ENCODE measurements around the gene RHBDD1. TPM values are rescaled to one million over a fixed set of nuclear protein-coding genes. Genes with fewer than 3 reads are reported as not detected.

The RHBDD1 gene
- total RNA-seq, 3 donors from 2014 or later = 17.9 to 46.2 (median 20.0) TPM

DNA sequence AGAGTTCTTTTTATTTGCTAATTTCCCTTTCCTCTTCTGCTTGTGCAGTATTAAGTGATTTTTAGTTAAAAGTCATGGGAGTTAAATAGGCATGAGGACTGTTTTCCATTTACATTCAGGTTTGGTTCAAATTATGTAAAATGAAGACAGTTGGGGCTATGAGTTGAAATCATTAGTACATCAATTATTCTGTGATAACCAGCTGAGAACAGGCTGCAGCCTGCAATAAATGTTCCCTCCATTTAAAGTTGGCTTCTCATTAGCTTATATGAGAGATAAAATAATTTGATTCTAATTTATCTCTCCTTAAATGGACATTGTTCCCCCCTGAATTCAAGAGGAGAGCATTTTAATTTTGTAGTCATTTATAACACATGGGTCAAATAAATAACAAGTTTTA, 48.3 kb downstream of the RHBDD1 start:
- Histone ChIP-seq H3K4me1 (no peaks in the 10 kb centered on the region), H3K9me3 (peaks cover 0 to 4% of the 10 kb centered on the region in 2 donors), H3K4me3 (no peak overlapping the region), H3K27ac (no peak overlapping the region), H3K36me3 (no peaks in the 10 kb centered on the region), H3K27me3 (no peaks in the 10 kb centered on the region)
- intact Hi-C loops (cut with DNase I; ENCODE audit: low total_unique reads) = no loop called here
- DNase-seq (ENCODE audit: low spot score in 2 of 2) = no peak
- TF ChIP-seq POLR2AphosphoS5 (IDR thresholded peaks at IDR 0.05) (no peak), POLR2A (IDR thresholded peaks at IDR 0.05) (no peak)
- TF ChIP-seq, protein P1, sequence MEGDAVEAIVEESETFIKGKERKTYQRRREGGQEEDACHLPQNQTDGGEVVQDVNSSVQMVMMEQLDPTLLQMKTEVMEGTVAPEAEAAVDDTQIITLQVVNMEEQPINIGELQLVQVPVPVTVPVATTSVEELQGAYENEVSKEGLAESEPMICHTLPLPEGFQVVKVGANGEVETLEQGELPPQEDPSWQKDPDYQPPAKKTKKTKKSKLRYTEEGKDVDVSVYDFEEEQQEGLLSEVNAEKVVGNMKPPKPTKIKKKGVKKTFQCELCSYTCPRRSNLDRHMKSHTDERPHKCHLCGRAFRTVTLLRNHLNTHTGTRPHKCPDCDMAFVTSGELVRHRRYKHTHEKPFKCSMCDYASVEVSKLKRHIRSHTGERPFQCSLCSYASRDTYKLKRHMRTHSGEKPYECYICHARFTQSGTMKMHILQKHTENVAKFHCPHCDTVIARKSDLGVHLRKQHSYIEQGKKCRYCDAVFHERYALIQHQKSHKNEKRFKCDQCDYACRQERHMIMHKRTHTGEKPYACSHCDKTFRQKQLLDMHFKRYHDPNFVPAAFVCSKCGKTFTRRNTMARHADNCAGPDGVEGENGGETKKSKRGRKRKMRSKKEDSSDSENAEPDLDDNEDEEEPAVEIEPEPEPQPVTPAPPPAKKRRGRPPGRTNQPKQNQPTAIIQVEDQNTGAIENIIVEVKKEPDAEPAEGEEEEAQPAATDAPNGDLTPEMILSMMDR (IDR thresholded peaks at IDR 0.05) = no peak

DNA sequence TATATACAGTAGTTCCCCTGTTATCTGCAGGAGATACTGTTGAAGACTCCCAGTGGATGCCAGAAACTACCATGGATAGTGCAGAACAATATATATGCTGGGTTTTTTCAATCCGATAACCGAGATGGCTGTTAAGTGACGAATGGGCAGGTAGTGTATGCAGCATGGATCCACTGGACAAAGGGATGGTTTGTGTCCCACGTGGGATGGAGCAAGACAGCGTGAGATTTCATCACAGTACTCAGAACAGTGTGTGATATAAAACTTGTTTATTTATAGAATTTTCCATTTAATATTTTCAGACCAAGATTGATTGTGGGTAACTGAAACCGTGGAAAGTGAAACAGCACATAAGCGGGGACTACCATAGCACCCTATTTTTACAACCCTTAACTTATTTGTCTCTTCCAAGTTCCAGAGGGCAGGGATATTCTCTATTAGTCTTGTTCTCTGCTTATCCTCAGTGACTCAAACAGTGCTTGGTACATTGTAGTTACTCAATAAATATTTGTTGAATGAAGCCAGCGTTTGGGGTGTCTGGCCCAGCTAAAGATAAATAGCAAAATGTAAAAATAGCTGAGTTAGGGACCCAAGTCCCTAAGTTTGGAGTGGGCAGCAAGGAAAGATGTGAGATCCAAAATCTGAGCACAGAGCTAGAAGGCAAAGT, 50.0 kb downstream of the RHBDD1 start:
- H3K27ac ChIP-seq = no peak overlapping the region
- no peaks in the 10 kb centered on the region for H3K27me3 ChIP-seq
- no peak overlapping the region for H3K4me3 ChIP-seq
- DNase-seq (ENCODE audit: low spot score in 2 of 2) = no peak
- TF ChIP-seq, protein P1 (IDR thresholded peaks at IDR 0.05) = no peak
- TF ChIP-seq POLR2AphosphoS5 (IDR thresholded peaks at IDR 0.05) (no peak), POLR2A (IDR thresholded peaks at IDR 0.05) (no peak)
- H3K36me3 ChIP-seq = no peaks in the 10 kb centered on the region
- H3K9me3 ChIP-seq = peaks cover 0 to 4% of the 10 kb centered on the region in 2 donors
- no peaks in the 10 kb centered on the region for H3K4me1 ChIP-seq
- intact Hi-C loops (cut with DNase I; ENCODE audit: low total_unique reads) = no loop called here

DNA sequence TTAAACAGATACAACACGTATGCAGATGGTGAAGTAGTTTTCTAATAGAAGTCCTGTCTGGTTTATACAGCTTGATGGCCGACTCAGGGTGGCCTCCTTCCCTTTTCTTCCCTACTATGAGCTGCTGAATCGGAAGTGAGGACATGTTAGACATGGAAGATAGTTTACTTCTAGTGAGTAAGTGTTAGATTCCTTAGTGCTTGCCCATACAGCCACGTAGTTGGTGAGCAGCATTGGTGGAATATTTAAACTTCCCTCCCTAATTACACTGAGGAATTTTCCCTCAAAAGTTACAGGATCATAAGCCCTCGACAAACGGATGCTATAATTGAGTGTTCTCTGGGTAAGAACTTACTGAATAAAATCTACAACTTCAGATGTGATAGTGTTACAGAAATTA, 52.1 kb downstream of the RHBDD1 start:
- no peak for DNase-seq (ENCODE audit: low spot score in 2 of 2)
- no peaks in the 10 kb centered on the region for H3K36me3 ChIP-seq
- H3K9me3 ChIP-seq = no peaks in the 10 kb centered on the region
- no peak overlapping the region for H3K4me3 ChIP-seq
- no peaks in the 10 kb centered on the region for H3K4me1 ChIP-seq
- H3K27ac ChIP-seq = no peak overlapping the region
- intact Hi-C loops (cut with DNase I; ENCODE audit: low total_unique reads) = no loop called here
- H3K27me3 ChIP-seq = no peaks in the 10 kb centered on the region
- TF ChIP-seq POLR2A (IDR thresholded peaks at IDR 0.05) (no peak), POLR2AphosphoS5 (IDR thresholded peaks at IDR 0.05) (no peak)
- TF ChIP-seq, protein P1 (IDR thresholded peaks at IDR 0.05) = no peak

DNA sequence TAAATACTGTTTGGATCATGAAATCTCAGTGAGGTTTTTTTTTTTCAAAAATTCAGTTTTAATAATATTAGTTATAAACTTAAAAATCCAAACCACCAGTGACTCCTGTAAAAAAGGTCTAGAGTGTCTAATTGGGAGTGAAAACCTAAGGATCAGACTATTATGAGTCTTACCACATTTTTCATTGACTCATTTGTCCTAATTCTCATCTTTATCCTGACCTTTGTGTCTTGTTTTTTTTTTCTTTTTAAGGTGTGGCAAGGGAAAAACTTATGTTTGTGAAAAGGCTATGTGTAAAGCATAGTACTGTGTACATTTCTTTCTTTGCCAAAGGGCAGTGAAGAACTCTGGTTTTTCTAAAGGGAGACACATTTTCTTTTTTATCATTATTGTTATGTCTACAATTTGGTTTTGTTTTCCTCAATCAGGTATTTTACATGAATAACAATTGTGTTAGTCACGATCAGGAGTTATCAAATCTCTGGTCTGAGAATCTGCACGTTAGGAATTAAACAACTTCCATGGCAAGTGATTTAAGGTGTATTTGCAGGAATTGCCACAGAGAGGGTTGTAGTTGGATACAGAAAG, 52.6 kb downstream of the RHBDD1 start:
- DNase-seq (ENCODE audit: low spot score in 2 of 2) = no peak
- TF ChIP-seq POLR2A (IDR thresholded peaks at IDR 0.05) (no peak), POLR2AphosphoS5 (IDR thresholded peaks at IDR 0.05) (no peak)
- TF ChIP-seq, protein P1 (IDR thresholded peaks at IDR 0.05) = no peak
- intact Hi-C loops (cut with DNase I; ENCODE audit: low total_unique reads) = no loop called here
- Histone ChIP-seq H3K27me3 (no peaks in the 10 kb centered on the region), H3K9me3 (no peaks in the 10 kb centered on the region), H3K36me3 (no peaks in the 10 kb centered on the region), H3K4me1 (no peaks in the 10 kb centered on the region), H3K4me3 (no peak overlapping the region), H3K27ac (no peak overlapping the region)

DNA sequence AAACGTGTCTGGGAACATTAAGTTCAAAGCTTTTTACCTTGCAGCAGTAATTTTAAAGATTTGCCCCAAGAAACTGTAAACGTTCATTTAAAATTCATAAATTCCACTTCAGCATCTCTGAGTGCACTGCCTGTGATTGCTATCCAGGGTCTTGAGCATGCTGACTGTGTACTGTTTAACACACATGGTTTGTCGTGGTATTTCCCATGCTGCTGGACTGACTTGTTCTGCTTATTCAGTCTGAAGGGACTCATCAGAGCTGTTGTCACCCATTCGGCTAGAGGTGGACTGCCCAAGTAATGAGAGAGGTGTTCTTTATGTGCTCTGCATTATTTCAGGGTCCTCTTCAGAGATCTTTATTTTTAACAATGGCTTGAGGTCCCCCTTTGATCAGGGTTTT, 53.1 kb downstream of the RHBDD1 start:
- no peak overlapping the region for H3K4me3 ChIP-seq
- no peaks in the 10 kb centered on the region for H3K27me3 ChIP-seq
- no peaks in the 10 kb centered on the region for H3K4me1 ChIP-seq
- H3K9me3 ChIP-seq = no peaks in the 10 kb centered on the region
- no peaks in the 10 kb centered on the region for H3K36me3 ChIP-seq
- no peak for DNase-seq (ENCODE audit: low spot score in 2 of 2)
- intact Hi-C loops (cut with DNase I; ENCODE audit: low total_unique reads) = no loop called here
- no peak for TF ChIP-seq POLR2AphosphoS5 (IDR thresholded peaks at IDR 0.05)
- no peak for TF ChIP-seq POLR2A (IDR thresholded peaks at IDR 0.05)
- TF ChIP-seq, protein P1 (IDR thresholded peaks at IDR 0.05) = no peak
- H3K27ac ChIP-seq = no peak overlapping the region

Data from breast epithelium (tissue), 4 donors.